HG03520 (cell line): ENCODE results near the gene SCMH1.

Source experiments
- ATAC-seq: cut with Tn5 transposase; IDR thresholded peaks from one replicate; pipeline ENCODE4 v1.9.1; 2021; ENCODE audit warnings: mild to moderate bottlenecking, moderate library complexity; ENCODE audit not compliant: unreplicated experiment

The SCMH1 gene

GRCh38 chr1:40980453-40981121 lies 261.5 kb downstream of the SCMH1 start:
- no peak for ATAC-seq

- no peak for ATAC-seq
Observed at GRCh38 chr1:40980068-40980452, 262.0 kb downstream of the SCMH1 start.

- ATAC-seq, result peak; percentile 92
Observed at GRCh38 chr1:40979241-40980067, 262.7 kb downstream of the SCMH1 start, which contains the start of gene CTPS1. CTPS1 (plus strand) TSS chr1:40979696; CDS start chr1:40983291, 3,595 bp downstream.

GRCh38 chr1:40978886-40979240 lies 263.2 kb downstream of the SCMH1 start:
- no peak for ATAC-seq

DNA sequence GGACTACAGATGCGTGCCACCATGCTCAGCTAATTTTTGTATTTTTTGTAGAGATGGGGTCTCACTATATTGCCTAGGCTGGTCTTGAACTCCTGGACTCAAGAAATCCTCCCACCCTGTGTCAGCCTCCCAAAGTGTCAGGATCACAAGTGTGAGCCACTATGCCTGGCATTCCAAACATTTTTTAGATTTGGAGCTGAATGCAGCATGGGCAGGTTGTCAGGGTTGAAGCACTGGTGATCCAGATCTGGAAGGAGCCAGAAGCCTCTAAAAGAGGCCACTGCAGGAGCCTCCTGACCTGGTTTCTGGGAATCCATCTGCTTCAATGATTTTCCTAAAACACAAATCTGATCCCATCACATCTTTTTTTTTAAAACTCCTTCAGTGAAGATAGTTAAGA lies 264.4 kb downstream of the SCMH1 start:
- no peak for ATAC-seq
